HG02798 (cell line): ENCODE data around the gene TMEM69.
"Not testable (repeated sequence)": the region's sequence is repeated elsewhere in the genome, so short reads cannot be mapped to it uniquely, and the experiment has no call there.

Experiments used
- ATAC-seq: cut with Tn5 transposase; IDR thresholded peaks from one replicate; pipeline ENCODE4 v1.9.1; 2021; ENCODE audit warnings: mild to moderate bottlenecking; ENCODE audit not compliant: unreplicated experiment, poor library complexity

Gene TMEM69

DNA sequence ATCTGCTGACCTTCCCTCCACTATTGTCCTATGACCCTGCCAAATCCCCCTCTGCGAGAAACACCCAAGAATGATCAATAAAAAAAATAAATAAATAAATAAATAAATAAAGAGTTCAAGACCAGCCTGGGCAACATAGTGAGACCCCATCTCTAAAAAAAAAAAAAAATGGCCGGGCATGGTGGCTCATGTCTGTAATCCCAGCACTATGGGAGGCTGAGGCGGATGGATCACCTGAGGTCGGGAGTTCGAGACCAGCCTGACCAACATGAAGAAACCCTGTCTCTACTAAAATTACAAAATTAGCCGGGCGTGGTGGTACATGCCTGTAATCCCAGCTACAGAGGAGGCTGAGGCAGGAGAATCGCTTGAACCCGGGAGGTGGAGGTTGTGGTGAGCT, 38.0 kb downstream of the TMEM69 start:
- ATAC-seq = not testable (repeated sequence)

DNA sequence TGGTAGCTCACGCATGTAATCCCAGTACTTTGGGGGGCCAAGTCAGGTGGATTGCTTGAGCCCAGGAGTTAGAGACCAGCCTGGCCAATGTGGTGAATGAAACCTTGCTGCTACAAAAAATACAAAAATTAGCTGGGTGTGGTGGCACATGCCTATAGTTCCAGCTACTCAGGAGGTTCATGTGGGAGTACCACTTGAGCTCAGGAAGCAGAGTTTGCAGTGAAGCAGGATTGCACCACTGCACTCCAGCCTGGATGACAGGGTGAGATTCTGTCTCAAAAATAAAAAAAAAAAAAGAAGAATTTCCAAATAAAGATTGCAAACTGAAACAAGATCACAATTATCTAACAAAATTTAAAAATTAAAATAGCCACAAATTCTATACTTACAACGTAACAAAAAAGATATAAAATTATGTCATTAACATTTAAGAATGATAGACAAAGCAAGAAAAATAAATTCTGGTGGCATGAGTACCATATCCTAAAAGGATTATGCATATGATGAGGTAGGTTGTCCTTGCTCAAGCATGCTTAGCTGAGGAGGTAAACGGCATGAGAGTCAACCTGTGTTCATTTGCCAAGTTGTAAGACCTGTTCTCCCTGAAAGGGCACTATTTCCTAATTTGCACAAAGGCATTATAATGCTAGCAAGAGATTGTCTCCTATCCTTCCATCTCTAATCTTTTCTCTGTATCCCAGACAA, 42.2 kb downstream of the TMEM69 start:
- ATAC-seq = no peak

DNA sequence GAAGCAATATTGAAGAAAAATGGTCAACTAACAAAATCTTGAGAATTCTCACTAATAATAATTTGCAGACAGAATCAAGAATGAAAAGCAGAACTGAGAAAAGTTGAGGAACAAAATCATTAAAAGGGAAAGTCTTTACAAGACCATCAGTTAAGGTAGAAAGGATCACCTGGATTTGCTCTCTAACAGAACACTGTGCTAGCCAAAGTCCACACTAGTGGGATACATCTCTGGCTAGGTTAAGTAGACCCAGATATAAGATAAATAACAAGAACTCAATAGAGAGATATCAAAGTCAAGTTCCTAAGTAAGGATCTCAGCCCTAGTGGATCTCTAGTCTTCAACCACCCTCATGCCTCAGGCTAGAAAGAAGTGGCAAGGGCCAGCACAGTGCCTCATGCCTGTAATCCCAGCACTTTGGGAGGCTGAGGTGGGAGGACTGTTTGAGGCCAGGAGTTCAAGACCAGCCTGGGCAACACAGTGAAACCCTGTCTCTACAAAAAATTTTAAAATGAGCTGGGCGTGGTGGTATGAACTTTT, 42.9 kb downstream of the TMEM69 start:
- no peak for ATAC-seq

DNA sequence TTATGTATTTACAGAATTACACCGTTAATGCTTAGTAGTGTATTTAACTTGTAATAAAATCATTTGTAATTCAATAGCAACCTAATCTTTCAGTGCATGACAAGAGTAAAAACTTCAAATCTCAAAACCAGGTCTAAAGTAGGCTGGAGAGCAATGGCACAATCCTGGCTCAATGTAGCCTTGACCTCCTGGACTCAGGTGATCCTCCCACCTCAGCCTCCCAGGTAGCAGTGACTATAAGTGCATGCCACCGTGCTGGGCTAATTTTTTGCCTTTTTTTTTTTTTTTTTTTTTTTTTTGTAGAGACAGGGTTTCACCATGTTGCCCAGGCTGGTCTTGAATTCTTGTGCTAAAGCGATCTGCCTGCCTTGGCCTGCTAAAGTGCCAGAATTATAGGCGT, 51.2 kb downstream of the TMEM69 start:
- ATAC-seq = no peak

DNA sequence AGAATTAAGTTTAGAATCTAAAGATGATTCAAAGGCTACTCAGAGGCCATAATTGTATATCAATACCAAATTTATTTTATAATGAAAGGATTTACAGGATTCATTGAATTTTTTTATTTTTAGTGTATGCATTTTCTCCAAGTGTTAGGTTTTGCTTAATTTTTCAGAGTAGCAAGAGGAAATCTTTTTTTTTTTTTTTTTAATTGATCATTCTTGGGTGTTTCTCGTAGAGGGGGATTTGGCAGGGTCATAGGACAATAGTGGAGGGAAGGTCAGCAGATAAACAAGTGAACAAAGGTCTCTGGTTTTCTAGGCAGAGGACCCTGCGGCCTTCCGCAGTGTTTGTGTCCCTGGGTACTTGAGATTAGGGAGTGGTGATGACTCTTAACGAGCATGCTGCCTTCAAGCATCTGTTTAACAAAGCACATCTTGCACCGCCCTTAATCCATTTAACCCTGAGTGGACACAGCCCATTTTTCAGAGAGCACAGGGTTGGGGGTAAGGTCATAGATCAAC, 51.7 kb downstream of the TMEM69 start:
- not testable (repeated sequence) for ATAC-seq
